ENCODE results near the gene MSMP.

MSMP gene

GRCh38 chr9:35703906-35704672 lies 50.0 kb downstream of the MSMP start:
- DNase-seq (ENCODE audit: low read depth), result no peak
- TF ChIP-seq CTCF (IDR thresholded peaks at IDR 0.05; ENCODE audit: insufficient read depth, low read depth, low read length, missing control alignments), result no peak
- no peak overlapping the region for H3K4me3 ChIP-seq (ENCODE audit: low read length)
